K562 (cell line): ENCODE data around the gene ADORA3. TPM values are rescaled to one million over a fixed set of nuclear protein-coding genes. Genes with fewer than 3 reads are reported as not detected.

Source experiments
- ATF2 ChIP-seq: sonication (generic); formaldehyde crosslinking; IDR thresholded peaks from 2 replicates; pipeline ENCODE4 v1.8.1; 2022; ENCODE audit warnings: missing genetic modification reagents
- HMBOX1 ChIP-seq: sonication (generic); IDR thresholded peaks from 2 replicates; pipeline ENCODE4 v1.6.1; 2016
- LEF1 ChIP-seq: fragments of 450-650 bp; IDR thresholded peaks from 2 replicates; pipeline ENCODE4 v1.6.1; 2016; ENCODE audit warnings: mild to moderate bottlenecking
- MAZ ChIP-seq, 2 experiments: fragments of 450-650 bp in 1 of 2; sonication (generic) in 1 of 2; formaldehyde crosslinking; IDR thresholded peaks in 1 of 2; conservative IDR thresholded peaks in 1 of 2; 2 replicates each; pipeline versions ENCODE4 v1.4.0 to v1.5.0; 2020; ENCODE audit warnings: mild to moderate bottlenecking in 1 of 2, missing genetic modification reagents in 1 of 2
- PKNOX1 ChIP-seq: fragments of 450-650 bp; IDR thresholded peaks from 2 replicates; pipeline ENCODE4 v1.6.1; 2016
- RBM25 ChIP-seq: fragments of 200-400 bp; formaldehyde crosslinking; IDR thresholded peaks from 2 replicates; pipeline ENCODE4 v1.6.1; 2018; ENCODE audit warnings: low read length, low read depth, moderate library complexity; ENCODE audit not compliant: severe bottlenecking
- RFX7 ChIP-seq: fragments of 250-450 bp; sonication (Bioruptor Pico); IDR thresholded peaks from 2 replicates; pipeline ENCODE4 v1.5.1; 2021; ENCODE audit warnings: mild to moderate bottlenecking
- TCF7L2 ChIP-seq: fragments of 150-350 bp; IDR thresholded peaks from 2 replicates; pipeline ENCODE4 v1.6.1; 2016; ENCODE audit warnings: low read depth, mild to moderate bottlenecking, low read length, moderate library complexity
- TRIM24 ChIP-seq, 2 experiments: fragments of 450-650 bp; IDR thresholded peaks; 2 replicates each; pipeline ENCODE4 v1.6.1; 2016
- ZNF217 ChIP-seq: sonication (generic); formaldehyde crosslinking; IDR thresholded peaks from 2 replicates; pipeline ENCODE4 v1.8.0; 2022; ENCODE audit warnings: mild to moderate bottlenecking, missing genetic modification reagents
- ZNF316 ChIP-seq: fragments of 450-650 bp; IDR thresholded peaks from 2 replicates; pipeline ENCODE4 v1.6.1; 2016
- ZNF347 ChIP-seq: fragments of 450-650 bp; formaldehyde crosslinking; IDR thresholded peaks from 2 replicates; pipeline ENCODE4 v1.4.0; 2020; ENCODE audit warnings: low read depth, mild to moderate bottlenecking, moderate library complexity
- ZNF583 ChIP-seq: fragments of 250-450 bp; sonication (Bioruptor Pico); IDR thresholded peaks from 2 replicates; pipeline ENCODE4 v1.4.0; 2020
- polyA plus RNA-seq, 8 experiments: library from polyadenylated mRNA; depleted of rRNA in 4 of 8; stranded (reverse) in 5 of 8; unstranded in 3 of 8; fragments of >200 nt; fragmentation: Nextera tagmentation in 2 of 8; fragmentation: Illumina TruSeq in 1 of 8; extraction: Ambion mirVana in 2 of 8; extraction: Trizol in 1 of 8; gene quantifications; 2 replicates each; pipeline versions ENCODE4 v1.2.1 to v1.2.3, GENCODE V29; 2011 to 2014; ENCODE audit warnings: inconsistent platforms in 1 of 8, missing spikeins in 1 of 8
- total RNA-seq, 7 experiments: library from RNA; depleted of rRNA in 6 of 7; stranded (reverse); fragments of >200 nt in 6 of 7; fragmentation: Illumina TruSeq in 2 of 7; extraction: Trizol in 2 of 7; gene quantifications; 2 replicates each; pipeline versions ENCODE4 v1.2.1 to v1.2.3, GENCODE V29; 2011 to 2021; ENCODE audit warnings: low replicate concordance in 1 of 7
- TF ChIP-seq, protein P1 (sequence below), 2 experiments: fragments of 450-650 bp; formaldehyde crosslinking in 1 of 2; IDR thresholded peaks; 2 replicates each; pipeline versions ENCODE4 v1.4.0 to v1.6.1; 2014 to 2020; ENCODE audit warnings: mild to moderate bottlenecking in 2 of 2, borderline replicate concordance in 1 of 2, low read depth in 1 of 2
- TF ChIP-seq, protein P2 (sequence below): fragments of 450-650 bp; IDR thresholded peaks from 2 replicates; pipeline ENCODE4 v1.6.1; 2016; ENCODE audit warnings: low read depth, mild to moderate bottlenecking, moderate library complexity

Gene ADORA3
- total and polyA plus RNA-seq, 9 of the 15 experiments (the other 6 are each of a cell fraction or from before 2014, with no cell fraction given): 0.09 to 0.35 (median 0.16) TPM; not detected in 3

- TF ChIP-seq, protein P1, sequence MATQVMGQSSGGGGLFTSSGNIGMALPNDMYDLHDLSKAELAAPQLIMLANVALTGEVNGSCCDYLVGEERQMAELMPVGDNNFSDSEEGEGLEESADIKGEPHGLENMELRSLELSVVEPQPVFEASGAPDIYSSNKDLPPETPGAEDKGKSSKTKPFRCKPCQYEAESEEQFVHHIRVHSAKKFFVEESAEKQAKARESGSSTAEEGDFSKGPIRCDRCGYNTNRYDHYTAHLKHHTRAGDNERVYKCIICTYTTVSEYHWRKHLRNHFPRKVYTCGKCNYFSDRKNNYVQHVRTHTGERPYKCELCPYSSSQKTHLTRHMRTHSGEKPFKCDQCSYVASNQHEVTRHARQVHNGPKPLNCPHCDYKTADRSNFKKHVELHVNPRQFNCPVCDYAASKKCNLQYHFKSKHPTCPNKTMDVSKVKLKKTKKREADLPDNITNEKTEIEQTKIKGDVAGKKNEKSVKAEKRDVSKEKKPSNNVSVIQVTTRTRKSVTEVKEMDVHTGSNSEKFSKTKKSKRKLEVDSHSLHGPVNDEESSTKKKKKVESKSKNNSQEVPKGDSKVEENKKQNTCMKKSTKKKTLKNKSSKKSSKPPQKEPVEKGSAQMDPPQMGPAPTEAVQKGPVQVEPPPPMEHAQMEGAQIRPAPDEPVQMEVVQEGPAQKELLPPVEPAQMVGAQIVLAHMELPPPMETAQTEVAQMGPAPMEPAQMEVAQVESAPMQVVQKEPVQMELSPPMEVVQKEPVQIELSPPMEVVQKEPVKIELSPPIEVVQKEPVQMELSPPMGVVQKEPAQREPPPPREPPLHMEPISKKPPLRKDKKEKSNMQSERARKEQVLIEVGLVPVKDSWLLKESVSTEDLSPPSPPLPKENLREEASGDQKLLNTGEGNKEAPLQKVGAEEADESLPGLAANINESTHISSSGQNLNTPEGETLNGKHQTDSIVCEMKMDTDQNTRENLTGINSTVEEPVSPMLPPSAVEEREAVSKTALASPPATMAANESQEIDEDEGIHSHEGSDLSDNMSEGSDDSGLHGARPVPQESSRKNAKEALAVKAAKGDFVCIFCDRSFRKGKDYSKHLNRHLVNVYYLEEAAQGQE (IDR thresholded peaks at IDR 0.05; ENCODE audit: borderline replicate concordance): peak; percentile 47; the same call in 1 of the 2 replicates
- TF ChIP-seq, protein P1 (CRISPR knock-in tag; IDR thresholded peaks at IDR 0.05; ENCODE audit: low read depth): peak; percentile 69; the same call in 1 of the 2 replicates
- TF ChIP-seq ZNF217 (CRISPR knock-in tag): no peak
- TF ChIP-seq MAZ (CRISPR knock-in tag; conservative IDR thresholded peaks at IDR 0.05 in 1 of 2, IDR thresholded peaks at IDR 0.05 in 1 of 2): peak in 1 of 2 experiments; percentile 81
- TF ChIP-seq ZNF583 (CRISPR knock-in tag): peak; percentile 46; the same call in 1 of the 2 replicates
- no peak for TF ChIP-seq HMBOX1
- peak; percentile 71 for TF ChIP-seq PKNOX1
- TF ChIP-seq ZNF347 (CRISPR knock-in tag): no peak
- no peak for TF ChIP-seq ATF2
- no peak for TF ChIP-seq ZNF316
- TF ChIP-seq RBM25: no peak
- TF ChIP-seq RFX7 (CRISPR knock-in tag): no peak
- 0 out of 2 replicates have a peak, but pooled peaks have one; percentile 46 for TF ChIP-seq LEF1
- TF ChIP-seq TCF7L2: 0 out of 2 replicates have a peak, but pooled peaks have one; percentile 11
- TF ChIP-seq, protein P2, sequence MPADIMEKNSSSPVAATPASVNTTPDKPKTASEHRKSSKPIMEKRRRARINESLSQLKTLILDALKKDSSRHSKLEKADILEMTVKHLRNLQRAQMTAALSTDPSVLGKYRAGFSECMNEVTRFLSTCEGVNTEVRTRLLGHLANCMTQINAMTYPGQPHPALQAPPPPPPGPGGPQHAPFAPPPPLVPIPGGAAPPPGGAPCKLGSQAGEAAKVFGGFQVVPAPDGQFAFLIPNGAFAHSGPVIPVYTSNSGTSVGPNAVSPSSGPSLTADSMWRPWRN: no peak
- TF ChIP-seq TRIM24 (IDR thresholded peaks at IDR 0.05): peak; percentile 27 to 66; a peak in 2 of 4 replicates
Measured at GRCh38 chr1:111507411-111508201, 4.2 kb upstream of the ADORA3 start (continued).
